ENCODE results near the gene NCAPH2. TPM values are rescaled to one million over a fixed set of nuclear protein-coding genes. Genes with fewer than 3 reads are reported as not detected.

NCAPH2 gene
- total and polyA plus RNA-seq, 2 of the 13 experiments (the other 11 are each of a cell fraction or from before 2014, with no cell fraction given): 28.1 to 64.4 TPM

DNA sequence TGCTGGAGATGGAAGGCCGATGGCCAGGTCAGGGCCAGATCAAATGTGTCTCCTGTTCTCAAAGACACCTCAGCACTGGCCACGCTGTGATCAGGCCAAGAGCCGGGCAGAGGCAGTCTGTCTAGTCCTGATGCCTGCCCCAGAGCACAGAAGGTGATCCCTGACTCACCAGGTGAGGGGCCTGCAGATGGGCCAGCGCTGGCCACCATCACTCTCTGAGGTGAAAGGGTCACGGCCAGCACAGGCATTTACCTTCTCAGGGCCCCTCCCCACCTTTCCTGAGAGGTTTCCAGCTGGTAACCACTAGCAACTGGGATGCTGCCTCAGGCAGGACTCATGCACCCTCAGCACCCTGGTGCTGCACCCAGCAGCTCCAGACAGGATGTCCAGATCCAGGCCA, 36.1 kb upstream of the NCAPH2 start:
- WGBS (ENCODE audit: low lambda C conversion rate): 100% methylated on average over 3 of the region's 5 CpGs
- intact Hi-C loops (cut with micrococcal nuclease; ENCODE audit: unreplicated experiment) (no loop called here), in situ Hi-C loops (cut with HindIII; ENCODE audit: extremely low pct_ligation_motif_present, low pct_unique_long_range_greater_than_20kb) (no loop called here)
- no TSS peak for BruUV-seq (replicated peaks)
- H3K4me3 ChIP-seq (replicated peaks in 1 of 3; ENCODE audit: insufficient read depth in 1 of 3, low read depth in 2 of 3, low read length in 3 of 3): no peak overlapping the region
- no peak overlapping the region for H3K9ac ChIP-seq (ENCODE audit: insufficient read depth, low read depth, low read length)
- no peaks in the 10 kb centered on the region for H3K9me3 ChIP-seq (ENCODE audit: low read length)
- TF ChIP-seq ZNF564 (CRISPR knock-in tag; IDR thresholded peaks at IDR 0.05) (no peak), MYC (CRISPR knock-in tag; IDR thresholded peaks at IDR 0.05; ENCODE audit: borderline replicate concordance) (no peak), HNF4A (CRISPR knock-in tag; IDR thresholded peaks at IDR 0.05) (no peak), ZNF160 (CRISPR knock-in tag; IDR thresholded peaks at IDR 0.05) (no peak), ZNF451 (CRISPR knock-in tag; IDR thresholded peaks at IDR 0.05) (no peak), TEAD2 (CRISPR knock-in tag; IDR thresholded peaks at IDR 0.05) (no peak), PHF5A (CRISPR knock-in tag; IDR thresholded peaks at IDR 0.05; ENCODE audit: low read depth, unreplicated experiment) (no peak), HOXA9 (CRISPR knock-in tag; IDR thresholded peaks at IDR 0.05; ENCODE audit: borderline replicate concordance) (no peak), ZNF432 (CRISPR knock-in tag; IDR thresholded peaks at IDR 0.05; ENCODE audit: borderline replicate concordance) (no peak)
- H3K4me2 ChIP-seq (ENCODE audit: low read depth, low read length): no peak overlapping the region
- peaks cover 55% of the 10 kb centered on the region for H3K4me1 ChIP-seq (ENCODE audit: insufficient read depth, low read length)
- ATAC-seq: no peak
- no peak for FAIRE-seq
- peaks cover 35% of the 10 kb centered on the region for H4K20me1 ChIP-seq (ENCODE audit: insufficient read depth, low read length)
- ChIA-PET POLR2A (no interaction called here), CTCF (ENCODE audit: low intra/inter-chr PET ratio, low total read pairs) (no interaction called here)
- no peak overlapping the region for H3K27ac ChIP-seq (ENCODE audit: extremely low read length, insufficient read depth, low read length)
- H3K79me2 ChIP-seq (ENCODE audit: insufficient read depth, low read length): peaks cover 50% of the 10 kb centered on the region
- H2AFZ ChIP-seq (ENCODE audit: low read length): no peak overlapping the region
- H3K36me3 ChIP-seq (replicated peaks in 1 of 2; ENCODE audit: control insufficient read depth in 1 of 2, insufficient read depth in 2 of 2, low read length in 2 of 2): peaks cover 6% of the 10 kb centered on the region in 2 experiments; a peak in 4 of 5 replicates
- no peaks in the 10 kb centered on the region for H3K27me3 ChIP-seq (ENCODE audit: control insufficient read depth in 1 of 2, insufficient read depth in 2 of 2, low read length in 2 of 2)
- no peak for DNase-seq (ENCODE audit: low spot score)

DNA sequence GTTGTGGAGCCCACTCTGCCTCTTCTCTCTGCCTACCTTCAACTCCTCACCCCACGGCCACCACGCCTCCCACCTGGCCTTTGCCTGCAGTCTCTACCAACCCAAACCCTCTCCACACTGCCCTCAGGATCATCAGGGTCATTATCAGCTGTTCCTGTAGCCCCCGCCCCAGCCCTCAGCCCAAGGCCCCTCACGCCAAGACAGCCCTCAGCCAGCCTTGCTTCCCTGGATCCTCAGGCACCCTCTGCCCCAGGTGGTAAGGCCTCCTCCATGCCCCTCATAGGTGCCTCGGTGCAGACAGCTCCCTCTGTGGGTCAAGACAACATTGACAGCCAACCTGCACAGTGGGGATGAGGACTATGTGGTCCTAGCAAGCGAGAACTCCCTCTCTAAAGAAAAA, 34.9 kb upstream of the NCAPH2 start:
- no peaks in the 10 kb centered on the region for H3K27me3 ChIP-seq (ENCODE audit: control insufficient read depth in 1 of 2, insufficient read depth in 2 of 2, low read length in 2 of 2)
- H3K36me3 ChIP-seq (replicated peaks in 1 of 2; ENCODE audit: control insufficient read depth in 1 of 2, insufficient read depth in 2 of 2, low read length in 2 of 2): no peaks in the 10 kb centered on the region; a peak in 1 of 5 replicates
- BruUV-seq (replicated peaks): no TSS peak
- H3K9me3 ChIP-seq (ENCODE audit: low read length): no peaks in the 10 kb centered on the region
- H3K9ac ChIP-seq (ENCODE audit: insufficient read depth, low read depth, low read length): peak overlapping the region; percentile 81; the same call in 1 of the 2 replicates
- peak overlapping the region; percentile 96 for H3K4me2 ChIP-seq (ENCODE audit: low read depth, low read length)
- WGBS (ENCODE audit: low lambda C conversion rate): 80% methylated on average over 6 of the region's 6 CpGs
- H3K79me2 ChIP-seq (ENCODE audit: insufficient read depth, low read length): peaks cover 50% of the 10 kb centered on the region
- peak; percentile 35 for DNase-seq (ENCODE audit: low spot score)
- H3K4me1 ChIP-seq (ENCODE audit: insufficient read depth, low read length): peaks cover 59% of the 10 kb centered on the region
- no peak overlapping the region for H2AFZ ChIP-seq (ENCODE audit: low read length)
- peak overlapping the region in 2 of 3 experiments; percentile 2 to 87; a peak in 1 of 6 replicates for H3K4me3 ChIP-seq (replicated peaks in 1 of 3; ENCODE audit: insufficient read depth in 1 of 3, low read depth in 2 of 3, low read length in 3 of 3)
- peaks cover 35% of the 10 kb centered on the region for H4K20me1 ChIP-seq (ENCODE audit: insufficient read depth, low read length)
- peak; percentile 54 for FAIRE-seq
- CTCF ChIA-PET (ENCODE audit: low intra/inter-chr PET ratio, low total read pairs): interaction anchor here (1.1 to 1.7 kb wide), 2 partner anchors 25 to 27 kb away, joined by 3 to 6 read pairs; no protein-coding TSS in a partner anchor
- peak; percentile 63 for ATAC-seq
- intact Hi-C loops (cut with micrococcal nuclease; ENCODE audit: unreplicated experiment) (no loop called here), in situ Hi-C loops (cut with HindIII; ENCODE audit: extremely low pct_ligation_motif_present, low pct_unique_long_range_greater_than_20kb) (no loop called here)
- H3K27ac ChIP-seq (ENCODE audit: extremely low read length, insufficient read depth, low read length): no peak overlapping the region
- POLR2A ChIA-PET: interaction anchor here (0.7 to 1.3 kb wide), 3 partner anchors 11 to 167 kb away, joined by 3 to 4 read pairs (median 3); partner anchors contain the start of gene SCO2
- peak; percentile 44 for TF ChIP-seq STAG1 (CRISPR knock-in tag; IDR thresholded peaks at IDR 0.05)
- TF ChIP-seq, protein P1, sequence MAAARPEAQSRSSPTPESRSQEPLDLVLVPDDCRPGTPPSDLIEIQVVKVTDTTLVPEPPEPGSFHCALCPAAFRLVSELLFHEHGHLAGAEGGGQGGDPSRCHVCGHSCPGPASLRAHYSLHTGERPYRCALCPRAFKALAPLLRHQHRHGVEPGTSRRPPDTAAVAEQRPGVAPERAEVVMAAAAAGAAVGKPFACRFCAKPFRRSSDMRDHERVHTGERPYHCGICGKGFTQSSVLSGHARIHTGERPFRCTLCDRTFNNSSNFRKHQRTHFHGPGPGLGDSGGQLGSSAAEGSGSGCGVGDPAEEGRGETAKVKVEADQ (CRISPR knock-in tag; IDR thresholded peaks at IDR 0.05; ENCODE audit: borderline replicate concordance): no peak
- peak; percentile 73 for TF ChIP-seq ZKSCAN1 (IDR thresholded peaks at IDR 0.05; ENCODE audit: low read length)
- peak; percentile 73 for TF ChIP-seq CTCF (CRISPR knock-in tag; IDR thresholded peaks at IDR 0.05)
- TF ChIP-seq RAD51 (IDR thresholded peaks at IDR 0.05; ENCODE audit: borderline replicate concordance): no peak
- TF ChIP-seq, protein P2, sequence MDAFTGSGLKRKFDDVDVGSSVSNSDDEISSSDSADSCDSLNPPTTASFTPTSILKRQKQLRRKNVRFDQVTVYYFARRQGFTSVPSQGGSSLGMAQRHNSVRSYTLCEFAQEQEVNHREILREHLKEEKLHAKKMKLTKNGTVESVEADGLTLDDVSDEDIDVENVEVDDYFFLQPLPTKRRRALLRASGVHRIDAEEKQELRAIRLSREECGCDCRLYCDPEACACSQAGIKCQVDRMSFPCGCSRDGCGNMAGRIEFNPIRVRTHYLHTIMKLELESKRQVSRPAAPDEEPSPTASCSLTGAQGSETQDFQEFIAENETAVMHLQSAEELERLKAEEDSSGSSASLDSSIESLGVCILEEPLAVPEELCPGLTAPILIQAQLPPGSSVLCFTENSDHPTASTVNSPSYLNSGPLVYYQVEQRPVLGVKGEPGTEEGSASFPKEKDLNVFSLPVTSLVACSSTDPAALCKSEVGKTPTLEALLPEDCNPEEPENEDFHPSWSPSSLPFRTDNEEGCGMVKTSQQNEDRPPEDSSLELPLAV (CRISPR knock-in tag; conservative IDR thresholded peaks at IDR 0.05; ENCODE audit: low read depth): no peak
- TF ChIP-seq HNRNPL (IDR thresholded peaks at IDR 0.05; ENCODE audit: low read depth, low read length): 0 out of 2 replicates have a peak, but pooled peaks have one; percentile 35

Data from HepG2 (cell line).